Measurements from ENCODE around the gene CNOT6.

The CNOT6 gene

DNA sequence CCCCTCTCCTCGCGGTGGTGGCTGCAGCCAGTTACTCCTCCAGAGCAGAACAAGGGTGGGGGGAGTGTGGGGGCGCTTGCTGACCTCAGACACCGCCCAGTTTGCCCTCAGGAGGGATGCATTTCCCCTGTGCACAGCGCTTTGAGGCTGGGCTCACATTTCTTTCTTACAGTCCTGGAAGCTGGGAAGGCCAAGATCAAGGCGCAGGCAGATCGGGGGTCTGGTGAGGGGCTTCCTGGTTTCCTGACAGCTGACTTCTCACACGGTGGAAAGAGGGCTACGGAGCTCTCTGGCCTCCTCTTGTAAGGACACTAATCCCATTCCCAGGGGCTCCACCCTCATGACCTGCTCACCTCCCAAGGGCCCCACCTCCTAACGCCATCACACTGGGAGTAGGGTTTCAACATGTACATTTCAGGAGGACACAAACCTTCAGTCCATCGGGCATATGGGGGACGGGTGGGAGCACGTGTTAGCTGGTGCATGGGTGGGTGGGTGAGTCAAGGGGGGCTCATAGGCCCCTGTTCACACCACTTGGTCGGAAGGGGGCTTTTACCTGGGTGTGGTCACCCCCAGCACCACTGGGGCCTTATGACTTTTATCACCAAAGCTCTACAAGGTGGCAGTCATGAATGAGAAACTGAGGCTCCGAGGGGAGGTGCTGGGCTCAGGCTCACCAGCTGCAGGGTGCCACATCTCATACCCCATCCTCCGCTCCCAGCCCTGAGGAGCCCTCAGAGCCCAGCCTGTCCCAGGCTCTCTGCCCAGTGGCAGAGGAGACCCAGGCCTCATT is 104.8 kb downstream of the CNOT6 start:
- H3K27ac Mint-ChIP-seq: no peak overlapping the region
- intact Hi-C loops (cut with micrococcal nuclease): no loop called here
- H3K9me3 Mint-ChIP-seq: no peaks in the 10 kb centered on the region
- no peak overlapping the region for H3K4me3 Mint-ChIP-seq
- H3K27me3 Mint-ChIP-seq: peaks cover 3% of the 10 kb centered on the region
- H3K36me3 Mint-ChIP-seq (ENCODE audit: low read depth): no peaks in the 10 kb centered on the region
- no peaks in the 10 kb centered on the region for H3K4me1 Mint-ChIP-seq (ENCODE audit: low read depth)

DNA sequence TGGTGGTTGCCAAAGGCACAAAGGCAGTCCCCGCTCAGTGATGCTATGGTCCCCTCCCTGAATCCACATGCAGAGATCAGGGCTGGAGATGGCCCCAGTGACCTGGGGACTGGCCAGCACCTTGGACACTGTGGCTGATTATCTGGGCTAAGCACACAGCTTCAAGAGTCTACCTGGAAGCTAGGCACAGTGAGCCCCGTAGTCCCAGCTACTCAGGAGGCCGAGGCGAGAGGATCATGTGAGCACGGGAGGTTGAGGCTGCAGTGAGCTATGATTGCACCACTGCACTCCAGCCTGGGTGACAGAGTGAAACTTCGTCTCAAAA is 105.4 kb downstream of the CNOT6 start:
- no peak overlapping the region for H3K27ac Mint-ChIP-seq
- H3K4me1 Mint-ChIP-seq (ENCODE audit: low read depth): no peaks in the 10 kb centered on the region
- intact Hi-C loops (cut with micrococcal nuclease): no loop called here
- no peaks in the 10 kb centered on the region for H3K27me3 Mint-ChIP-seq
- H3K4me3 Mint-ChIP-seq: no peak overlapping the region
- no peaks in the 10 kb centered on the region for H3K36me3 Mint-ChIP-seq (ENCODE audit: low read depth)
- H3K9me3 Mint-ChIP-seq: no peaks in the 10 kb centered on the region

- Mint-ChIP-seq H3K27me3 (no peaks in the 10 kb centered on the region), H3K4me1 (ENCODE audit: low read depth) (no peaks in the 10 kb centered on the region), H3K36me3 (ENCODE audit: low read depth) (no peaks in the 10 kb centered on the region), H3K27ac (no peak overlapping the region), H3K9me3 (no peaks in the 10 kb centered on the region), H3K4me3 (no peak overlapping the region)
- intact Hi-C loops (cut with micrococcal nuclease): no loop called here
These were observed 105.9 kb downstream of the CNOT6 start for GRCh38 chr5:180599981-180600553.

DNA sequence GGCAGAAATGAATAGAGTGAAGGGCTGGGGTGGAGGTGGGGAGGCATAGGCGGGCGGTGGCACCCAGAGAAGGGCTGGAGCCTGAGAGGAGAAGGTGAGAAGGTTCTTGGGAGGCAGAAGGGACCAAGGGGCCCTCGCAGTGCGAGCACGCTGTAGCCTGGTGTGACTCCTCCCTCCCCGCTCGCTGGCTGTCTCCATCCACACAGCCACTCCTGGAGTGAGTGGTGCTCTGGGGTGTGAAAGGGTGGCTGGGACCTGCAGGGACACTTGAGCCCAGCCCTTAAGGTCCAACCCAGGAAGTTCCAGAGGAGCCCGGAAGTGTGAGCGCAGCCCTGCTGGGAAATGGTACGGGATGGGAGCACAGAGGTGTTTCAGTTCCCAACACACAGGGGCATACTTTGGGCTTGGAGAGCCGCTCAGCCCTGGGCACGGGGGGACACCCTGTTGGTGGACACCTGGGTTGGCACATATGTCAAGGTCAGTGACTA is 106.4 kb downstream of the CNOT6 start:
- H3K4me1 Mint-ChIP-seq (ENCODE audit: low read depth): no peaks in the 10 kb centered on the region
- no peaks in the 10 kb centered on the region for H3K36me3 Mint-ChIP-seq (ENCODE audit: low read depth)
- intact Hi-C loops (cut with micrococcal nuclease): no loop called here
- H3K4me3 Mint-ChIP-seq: no peak overlapping the region
- no peaks in the 10 kb centered on the region for H3K27me3 Mint-ChIP-seq
- H3K27ac Mint-ChIP-seq: no peak overlapping the region
- no peaks in the 10 kb centered on the region for H3K9me3 Mint-ChIP-seq

DNA sequence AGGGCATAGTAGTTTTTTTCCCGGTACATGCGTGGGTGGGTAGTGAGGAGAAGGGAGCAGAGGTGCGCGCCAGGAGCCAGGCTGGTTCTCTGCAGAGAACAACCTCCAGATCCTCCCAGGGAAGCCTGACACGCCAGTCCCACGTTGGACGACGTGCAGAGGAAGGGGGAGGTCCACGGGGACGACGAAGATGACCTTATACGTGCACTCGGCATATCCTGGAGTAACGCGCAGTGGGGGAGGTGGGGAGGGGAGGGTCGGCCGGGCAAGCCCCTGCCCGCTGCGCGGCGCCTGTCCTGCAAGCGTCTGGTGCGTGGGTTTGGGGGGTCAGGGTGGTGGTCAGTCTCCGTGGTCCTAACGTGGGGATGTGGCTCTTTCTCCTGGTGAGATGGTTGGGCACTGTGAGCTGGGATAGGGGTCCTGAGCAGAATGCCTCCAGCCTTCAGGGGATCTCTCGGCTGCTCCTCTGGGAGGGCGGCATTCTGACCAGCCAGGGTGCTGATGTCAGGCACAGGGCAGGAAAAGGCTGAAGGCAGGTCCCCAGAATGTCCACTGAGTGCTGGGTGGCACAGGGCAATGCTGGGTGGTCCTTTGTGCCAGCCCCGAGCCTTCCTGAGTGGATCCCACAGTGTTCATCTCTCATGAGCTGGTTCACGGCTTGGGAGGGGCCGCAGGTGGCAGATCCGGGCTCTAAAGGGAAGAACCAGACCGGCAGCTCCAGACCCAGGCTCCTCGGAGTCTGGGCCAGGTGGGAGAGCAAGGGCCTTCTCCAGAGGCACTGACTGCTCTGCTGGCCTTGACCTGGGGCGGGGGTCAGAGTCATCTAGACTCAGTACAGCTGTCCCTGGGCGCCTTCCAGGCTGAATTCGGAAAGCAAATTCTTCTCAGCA is 107.7 kb downstream of the CNOT6 start:
- Mint-ChIP-seq H3K36me3 (ENCODE audit: low read depth) (no peaks in the 10 kb centered on the region), H3K4me1 (ENCODE audit: low read depth) (no peaks in the 10 kb centered on the region), H3K27ac (no peak overlapping the region), H3K4me3 (no peak overlapping the region), H3K27me3 (no peaks in the 10 kb centered on the region), H3K9me3 (no peaks in the 10 kb centered on the region)
- intact Hi-C loops (cut with micrococcal nuclease): no loop called here

DNA sequence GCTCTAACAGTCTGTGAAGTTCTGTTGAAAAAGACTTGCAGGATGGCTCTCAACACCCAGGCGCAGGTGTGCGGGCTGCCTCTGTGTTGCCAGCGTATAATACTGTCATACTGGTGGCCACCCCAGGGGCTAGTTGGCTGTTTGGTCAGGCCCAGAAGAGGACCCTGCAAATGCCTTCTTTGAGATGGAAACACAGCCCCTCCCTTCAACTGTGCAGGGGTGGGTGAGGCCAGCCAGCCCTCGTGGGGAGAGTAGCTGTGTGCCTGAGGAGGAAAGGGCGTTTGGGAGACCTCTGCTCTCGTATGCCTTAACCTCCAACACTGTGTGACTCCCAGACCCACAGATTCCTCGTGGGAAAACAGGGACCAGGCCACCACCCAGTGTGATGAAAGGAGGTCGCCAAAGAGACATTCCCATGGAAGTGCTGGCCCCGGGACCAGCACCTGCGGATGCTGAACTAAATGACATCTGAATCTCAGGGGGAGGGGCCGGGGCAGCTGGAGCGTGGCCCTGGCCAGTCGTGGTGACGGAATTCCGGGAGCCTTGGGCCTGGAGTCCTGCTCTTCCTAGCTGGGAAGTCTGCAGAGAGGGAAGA is 108.4 kb downstream of the CNOT6 start:
- no peak overlapping the region for H3K27ac Mint-ChIP-seq
- no peak overlapping the region for H3K4me3 Mint-ChIP-seq
- H3K4me1 Mint-ChIP-seq (ENCODE audit: low read depth): no peaks in the 10 kb centered on the region
- intact Hi-C loops (cut with micrococcal nuclease): no loop called here
- H3K36me3 Mint-ChIP-seq (ENCODE audit: low read depth): no peaks in the 10 kb centered on the region
- H3K27me3 Mint-ChIP-seq: no peaks in the 10 kb centered on the region
- H3K9me3 Mint-ChIP-seq: no peaks in the 10 kb centered on the region

GRCh38 chr5:180603076-180603594 is 109.0 kb downstream of the CNOT6 start:
- intact Hi-C loops (cut with micrococcal nuclease): no loop called here
- no peaks in the 10 kb centered on the region for H3K27me3 Mint-ChIP-seq
- H3K9me3 Mint-ChIP-seq: no peaks in the 10 kb centered on the region
- H3K4me3 Mint-ChIP-seq: no peak overlapping the region
- H3K36me3 Mint-ChIP-seq (ENCODE audit: low read depth): no peaks in the 10 kb centered on the region
- H3K4me1 Mint-ChIP-seq (ENCODE audit: low read depth): no peaks in the 10 kb centered on the region
- no peak overlapping the region for H3K27ac Mint-ChIP-seq

DNA sequence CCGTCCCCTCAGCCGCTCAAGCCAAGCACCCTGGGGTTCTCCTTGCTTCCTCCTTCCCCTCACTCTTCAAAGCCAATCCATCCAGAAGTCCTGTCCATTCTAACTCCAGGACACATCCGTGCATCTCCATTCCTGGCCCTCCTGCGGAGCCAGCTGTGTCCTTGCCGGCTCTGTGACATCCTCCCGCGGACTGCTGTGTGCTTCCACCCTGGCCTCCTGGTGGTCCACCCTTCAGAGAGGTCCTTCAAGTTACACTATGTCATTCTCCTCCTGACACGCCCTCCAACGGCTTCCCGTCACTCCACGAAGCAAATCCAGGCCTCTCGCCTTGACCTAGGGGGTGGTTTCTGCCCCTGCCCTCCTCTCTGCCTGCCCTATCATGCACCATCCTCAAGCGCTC is 110.1 kb downstream of the CNOT6 start:
- H3K9me3 Mint-ChIP-seq: no peaks in the 10 kb centered on the region
- no peaks in the 10 kb centered on the region for H3K4me1 Mint-ChIP-seq (ENCODE audit: low read depth)
- no peaks in the 10 kb centered on the region for H3K36me3 Mint-ChIP-seq (ENCODE audit: low read depth)
- intact Hi-C loops (cut with micrococcal nuclease): no loop called here
- H3K27ac Mint-ChIP-seq: no peak overlapping the region
- H3K27me3 Mint-ChIP-seq: no peaks in the 10 kb centered on the region
- H3K4me3 Mint-ChIP-seq: no peak overlapping the region

DNA sequence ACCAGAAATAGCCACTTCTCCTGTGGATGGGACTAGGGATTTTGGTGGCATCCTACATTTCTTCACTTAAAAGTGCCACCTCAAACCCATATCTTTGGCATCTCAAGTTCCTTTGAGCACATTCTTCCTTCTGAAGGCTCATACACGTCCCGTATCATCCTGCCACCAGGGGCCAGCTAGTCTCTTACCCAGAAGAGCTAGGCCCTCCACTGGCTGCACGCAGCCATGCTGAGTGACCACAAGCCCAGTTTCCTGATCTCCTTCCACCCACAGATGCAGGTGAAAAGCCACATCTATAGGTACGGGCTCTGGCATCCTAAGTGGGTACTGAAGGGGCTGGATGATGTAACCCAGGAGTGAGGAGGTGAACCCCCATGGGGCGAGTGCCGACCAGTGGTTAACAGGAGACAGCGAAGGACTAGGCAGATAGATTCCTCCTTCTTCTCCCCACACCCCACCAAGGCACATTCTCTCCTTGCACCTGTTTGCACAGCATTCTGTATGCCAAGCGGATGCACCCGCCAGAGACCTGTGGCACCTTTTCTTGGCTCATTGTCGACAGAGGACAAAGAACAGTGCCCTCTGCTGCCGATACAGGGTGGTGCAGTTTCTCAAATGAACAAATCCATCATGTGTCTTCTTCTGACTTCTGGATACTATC is 111.5 kb downstream of the CNOT6 start:
- Mint-ChIP-seq H3K4me3 (no peak overlapping the region), H3K4me1 (ENCODE audit: low read depth) (no peaks in the 10 kb centered on the region), H3K9me3 (no peaks in the 10 kb centered on the region), H3K27me3 (no peaks in the 10 kb centered on the region), H3K36me3 (ENCODE audit: low read depth) (no peaks in the 10 kb centered on the region), H3K27ac (no peak overlapping the region)
- intact Hi-C loops (cut with micrococcal nuclease): no loop called here

- H3K4me1 Mint-ChIP-seq (ENCODE audit: low read depth): no peaks in the 10 kb centered on the region
- H3K9me3 Mint-ChIP-seq: no peaks in the 10 kb centered on the region
- intact Hi-C loops (cut with micrococcal nuclease): no loop called here
- no peaks in the 10 kb centered on the region for H3K36me3 Mint-ChIP-seq (ENCODE audit: low read depth)
- no peak overlapping the region for H3K4me3 Mint-ChIP-seq
- no peak overlapping the region for H3K27ac Mint-ChIP-seq
- H3K27me3 Mint-ChIP-seq: no peaks in the 10 kb centered on the region
These were observed 112.1 kb downstream of the CNOT6 start for GRCh38 chr5:180606215-180606785.

GRCh38 chr5:180607861-180608571 is 113.8 kb downstream of the CNOT6 start:
- no peaks in the 10 kb centered on the region for H3K27me3 Mint-ChIP-seq
- no peaks in the 10 kb centered on the region for H3K9me3 Mint-ChIP-seq
- intact Hi-C loops (cut with micrococcal nuclease): no loop called here
- H3K4me1 Mint-ChIP-seq (ENCODE audit: low read depth): no peaks in the 10 kb centered on the region
- H3K27ac Mint-ChIP-seq: no peak overlapping the region
- H3K36me3 Mint-ChIP-seq (ENCODE audit: low read depth): no peaks in the 10 kb centered on the region
- H3K4me3 Mint-ChIP-seq: no peak overlapping the region

- intact Hi-C loops (cut with micrococcal nuclease): no loop called here
- Mint-ChIP-seq H3K4me1 (ENCODE audit: low read depth) (no peaks in the 10 kb centered on the region), H3K36me3 (ENCODE audit: low read depth) (no peaks in the 10 kb centered on the region), H3K27me3 (no peaks in the 10 kb centered on the region), H3K27ac (no peak overlapping the region), H3K9me3 (no peaks in the 10 kb centered on the region), H3K4me3 (no peak overlapping the region)
These were observed 114.6 kb downstream of the CNOT6 start for GRCh38 chr5:180608572-180609310.
